Hematopoietic multipotent progenitor cell treated with erythropoietin and hydrocortisone succinate and interleukin-3 and kit ligand, for 17 days (in vitro differentiated cells): ENCODE data around the gene TSPYL6.

Experiments used
- DNase-seq: peaks from one replicate; pipeline ENCODE4 v3.0.0-alpha.2; 2015; ENCODE audit warnings: low spot score

Gene TSPYL6

GRCh38 chr2:54255230-54256090 lies 569 bp downstream of the TSPYL6 start:
- no peak for DNase-seq

GRCh38 chr2:54254180-54254579 lies 1.8 kb downstream of the TSPYL6 start:
- no peak for DNase-seq

- no peak for DNase-seq
Measured at GRCh38 chr2:54249629-54250028, 6.4 kb downstream of the TSPYL6 start.

GRCh38 chr2:54247115-54247514 lies 8.9 kb downstream of the TSPYL6 start:
- DNase-seq, result no peak

GRCh38 chr2:54240515-54241469 lies 15.2 kb downstream of the TSPYL6 start:
- no peak for DNase-seq

- no peak for DNase-seq
Measured at GRCh38 chr2:54239427-54239826, 16.6 kb downstream of the TSPYL6 start.

GRCh38 chr2:54237428-54237827 lies 18.6 kb downstream of the TSPYL6 start:
- no peak for DNase-seq

GRCh38 chr2:54233832-54234649 lies 22.0 kb downstream of the TSPYL6 start:
- no peak for DNase-seq

GRCh38 chr2:54228945-54229344 lies 27.1 kb downstream of the TSPYL6 start:
- DNase-seq, result no peak

- no peak for DNase-seq
Measured at GRCh38 chr2:54227798-54228197, 28.2 kb downstream of the TSPYL6 start.

- no peak for DNase-seq
Measured at GRCh38 chr2:54226260-54226659, 29.8 kb downstream of the TSPYL6 start.

GRCh38 chr2:54224997-54225396 lies 31.0 kb downstream of the TSPYL6 start:
- DNase-seq, result no peak

GRCh38 chr2:54213082-54213481 lies 42.9 kb downstream of the TSPYL6 start:
- DNase-seq, result no peak

- DNase-seq, result no peak
Measured at GRCh38 chr2:54212456-54212855, 43.6 kb downstream of the TSPYL6 start.

- DNase-seq, result no peak
Measured at GRCh38 chr2:54209379-54209778, 46.6 kb downstream of the TSPYL6 start.

- no peak for DNase-seq
Measured at GRCh38 chr2:54208364-54209240, 47.4 kb downstream of the TSPYL6 start.

- no peak for DNase-seq
Measured at GRCh38 chr2:54207666-54208195, 48.3 kb downstream of the TSPYL6 start.

GRCh38 chr2:54206596-54206995 lies 49.4 kb downstream of the TSPYL6 start:
- DNase-seq, result no peak

- DNase-seq, result no peak
Measured at GRCh38 chr2:54204476-54204875, 51.6 kb downstream of the TSPYL6 start.
